HepG2 (cell line): Measurements from ENCODE around the gene CAND2. TPM values are rescaled to one million over a fixed set of nuclear protein-coding genes. Genes with fewer than 3 reads are reported as not detected.

Experiments
- ATM ChIP-seq: fragments of 450-650 bp; IDR thresholded peaks from 2 replicates; pipeline ENCODE4 v1.7.1; 2017; ENCODE audit warnings: mild to moderate bottlenecking, borderline replicate concordance
- BRCA1 ChIP-seq: sonication (generic); formaldehyde crosslinking; IDR thresholded peaks from 2 replicates; pipeline ENCODE4 v1.4.0; 2020; ENCODE audit warnings: missing genetic modification reagents
- FOXP1 ChIP-seq, 2 experiments: fragments of 450-650 bp in 1 of 2; IDR thresholded peaks; 2 replicates each; pipeline ENCODE4 v1.6.1; 2017 to 2018; ENCODE audit warnings: antibody characterized with exemption in 1 of 2
- GATA4 ChIP-seq: sonication (generic); IDR thresholded peaks from 2 replicates; pipeline ENCODE4 v1.6.1; 2016; ENCODE audit warnings: antibody characterized with exemption, low read depth, borderline replicate concordance
- HNF1A ChIP-seq, 2 experiments: sonication (generic) in 1 of 2; formaldehyde crosslinking in 1 of 2; IDR thresholded peaks; 2 replicates each; pipeline versions ENCODE4 v1.4.0 to v1.6.1; 2016 to 2020; ENCODE audit warnings: borderline replicate concordance in 1 of 2, low read depth in 1 of 2, mild to moderate bottlenecking in 1 of 2, missing genetic modification reagents in 1 of 2
- MBNL3 ChIP-seq: fragments of 250-450 bp; sonication (Bioruptor Pico); conservative IDR thresholded peaks from 2 replicates; pipeline ENCODE4 v1.8.0; 2022; ENCODE audit warnings: mild to moderate bottlenecking, inconsistent platforms
- NR2F1 ChIP-seq, 2 experiments: fragments of 450-650 bp in 1 of 2; formaldehyde crosslinking in 1 of 2; IDR thresholded peaks; 2 replicates each; pipeline versions ENCODE4 v1.5.0 to v1.6.1; 2016 to 2020; ENCODE audit warnings: mild to moderate bottlenecking in 1 of 2, missing compliant biosample characterization in 1 of 2, missing genetic modification reagents in 1 of 2, moderate library complexity in 1 of 2
- PHF5A ChIP-seq: IDR thresholded peaks from one replicate; pipeline ENCODE4 v1.6.1; 2018; ENCODE audit warnings: low read depth, missing genetic modification reagents; ENCODE audit not compliant: unreplicated experiment
- ZBED4 ChIP-seq: sonication (generic); formaldehyde crosslinking; IDR thresholded peaks from 2 replicates; pipeline ENCODE4 v1.4.0; 2020; ENCODE audit warnings: missing genetic modification reagents, borderline replicate concordance
- ZNF256 ChIP-seq: sonication (generic); formaldehyde crosslinking; conservative IDR thresholded peaks from 2 replicates; pipeline ENCODE4 v1.4.0; 2020; ENCODE audit warnings: missing genetic modification reagents
- ZNF354B ChIP-seq: sonication (generic); formaldehyde crosslinking; IDR thresholded peaks from 2 replicates; pipeline ENCODE4 v1.8.0; 2022; ENCODE audit warnings: mild to moderate bottlenecking, missing genetic modification reagents
- ZNF367 ChIP-seq: sonication (generic); formaldehyde crosslinking; IDR thresholded peaks from 2 replicates; pipeline ENCODE4 v1.4.0; 2020; ENCODE audit warnings: missing genetic modification reagents, borderline replicate concordance
- ZSCAN30 ChIP-seq: sonication (generic); formaldehyde crosslinking; IDR thresholded peaks from 2 replicates; pipeline ENCODE4 v1.5.0; 2020; ENCODE audit warnings: mild to moderate bottlenecking, missing genetic modification reagents
- polyA plus RNA-seq, 8 experiments: library from polyadenylated mRNA; depleted of rRNA in 3 of 8; stranded (reverse) in 7 of 8; unstranded in 1 of 8; fragments of >200 nt; fragmentation: Illumina TruSeq in 4 of 8; extraction: Trizol in 4 of 8; gene quantifications; 2 replicates each; pipeline versions ENCODE4 v1.2.1 to v1.2.3, GENCODE V29; 2011 to 2016; ENCODE audit warnings: low read depth in 4 of 8, missing spikeins in 1 of 8, mixed read lengths in 1 of 8; ENCODE audit not compliant: insufficient read depth in 1 of 8
- total RNA-seq, 5 experiments: library from RNA; depleted of rRNA; stranded (reverse); fragments of >200 nt; fragmentation: Illumina TruSeq; extraction: Trizol; gene quantifications; 2 replicates each; pipeline ENCODE4 v1.2.3, GENCODE V29; 2016; ENCODE audit warnings: low read depth in 1 of 5
- TF ChIP-seq, protein P1 (sequence below): sonication (generic); formaldehyde crosslinking; IDR thresholded peaks from 2 replicates; pipeline ENCODE4 v1.9.0; 2021; ENCODE audit warnings: missing genetic modification reagents, mild to moderate bottlenecking, borderline replicate concordance

Gene CAND2
- total and polyA plus RNA-seq, 2 of the 13 experiments (the other 11 are each of a cell fraction or from before 2014, with no cell fraction given): 0.01 TPM; not detected in 1

GRCh38 chr3:12841149-12841969 lies 44.9 kb downstream of the CAND2 start, which contains the start of gene RPL32 (continued):
- TF ChIP-seq HNF1A (IDR thresholded peaks at IDR 0.05; ENCODE audit: low read depth) (no peak), HNF1A (CRISPR knock-in tag; IDR thresholded peaks at IDR 0.05; ENCODE audit: borderline replicate concordance) (0 out of 2 replicates have a peak, but pooled peaks have one; percentile 26), GATA4 (peak; percentile 56; the same call in 1 of the 2 replicates), ZNF367 (CRISPR knock-in tag) (no peak; the same call in 1 of the 2 replicates), PHF5A (CRISPR knock-in tag) (peak; percentile 43), FOXP1 (IDR thresholded peaks at IDR 0.05) (no peak), FOXP1 (CRISPR knock-in tag; IDR thresholded peaks at IDR 0.05) (no peak), ZBED4 (peak; percentile 71; the same call in 1 of the 2 replicates), ZNF256 (0 out of 2 replicates have a peak, but pooled peaks have one; percentile 59), ZSCAN30 (CRISPR knock-in tag) (no peak; the same call in none of the 2 replicates), ZNF354B (no peak), NR2F1 (CRISPR knock-in tag; IDR thresholded peaks at IDR 0.05) (peak; percentile 1 to 88; a peak in 2 of 4 replicates), BRCA1 (CRISPR knock-in tag) (peak; percentile 75; the same call in 1 of the 2 replicates), ATM (no peak), MBNL3 (CRISPR knock-in tag) (no peak)
- TF ChIP-seq, protein P1, sequence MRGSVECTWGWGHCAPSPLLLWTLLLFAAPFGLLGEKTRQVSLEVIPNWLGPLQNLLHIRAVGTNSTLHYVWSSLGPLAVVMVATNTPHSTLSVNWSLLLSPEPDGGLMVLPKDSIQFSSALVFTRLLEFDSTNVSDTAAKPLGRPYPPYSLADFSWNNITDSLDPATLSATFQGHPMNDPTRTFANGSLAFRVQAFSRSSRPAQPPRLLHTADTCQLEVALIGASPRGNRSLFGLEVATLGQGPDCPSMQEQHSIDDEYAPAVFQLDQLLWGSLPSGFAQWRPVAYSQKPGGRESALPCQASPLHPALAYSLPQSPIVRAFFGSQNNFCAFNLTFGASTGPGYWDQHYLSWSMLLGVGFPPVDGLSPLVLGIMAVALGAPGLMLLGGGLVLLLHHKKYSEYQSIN (CRISPR knock-in tag): no peak
